Lower leg skin (tissue), 3 donors: ENCODE data around the gene DNAJC4.

ENCODE experiments used
- POLR2A ChIP-seq, 2 donors: fragments of 450-650 bp; IDR thresholded peaks; one replicate each; pipeline ENCODE4 v1.6.1; 2016 to 2017; ENCODE audit warnings: antibody characterized with exemption in 2 of 2, mild to moderate bottlenecking in 1 of 2, moderate library complexity in 1 of 2
- TF ChIP-seq, protein P1 (sequence below), 3 donors: fragments of 450-650 bp; IDR thresholded peaks; one replicate each; pipeline ENCODE4 v1.5.1; 2016; ENCODE audit warnings: antibody characterized with exemption in 3 of 3, mild to moderate bottlenecking in 3 of 3, moderate library complexity in 2 of 3

DNA sequence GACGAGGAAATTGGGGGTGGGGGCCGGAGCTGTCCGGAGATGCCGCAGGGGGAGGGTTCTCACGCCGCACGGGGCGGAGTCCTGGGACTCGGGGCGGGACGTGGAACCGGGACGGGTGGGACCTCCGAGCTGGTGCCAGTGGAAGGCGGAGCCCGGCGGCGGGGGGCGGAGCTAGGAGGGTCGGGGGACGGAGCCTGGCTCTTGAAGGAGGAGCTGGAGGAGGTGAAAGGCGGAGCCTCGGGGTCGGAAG, 10.8 kb downstream of the DNAJC4 start:
- no peak for TF ChIP-seq POLR2A (IDR thresholded peaks at IDR 0.05)
- TF ChIP-seq, protein P1, sequence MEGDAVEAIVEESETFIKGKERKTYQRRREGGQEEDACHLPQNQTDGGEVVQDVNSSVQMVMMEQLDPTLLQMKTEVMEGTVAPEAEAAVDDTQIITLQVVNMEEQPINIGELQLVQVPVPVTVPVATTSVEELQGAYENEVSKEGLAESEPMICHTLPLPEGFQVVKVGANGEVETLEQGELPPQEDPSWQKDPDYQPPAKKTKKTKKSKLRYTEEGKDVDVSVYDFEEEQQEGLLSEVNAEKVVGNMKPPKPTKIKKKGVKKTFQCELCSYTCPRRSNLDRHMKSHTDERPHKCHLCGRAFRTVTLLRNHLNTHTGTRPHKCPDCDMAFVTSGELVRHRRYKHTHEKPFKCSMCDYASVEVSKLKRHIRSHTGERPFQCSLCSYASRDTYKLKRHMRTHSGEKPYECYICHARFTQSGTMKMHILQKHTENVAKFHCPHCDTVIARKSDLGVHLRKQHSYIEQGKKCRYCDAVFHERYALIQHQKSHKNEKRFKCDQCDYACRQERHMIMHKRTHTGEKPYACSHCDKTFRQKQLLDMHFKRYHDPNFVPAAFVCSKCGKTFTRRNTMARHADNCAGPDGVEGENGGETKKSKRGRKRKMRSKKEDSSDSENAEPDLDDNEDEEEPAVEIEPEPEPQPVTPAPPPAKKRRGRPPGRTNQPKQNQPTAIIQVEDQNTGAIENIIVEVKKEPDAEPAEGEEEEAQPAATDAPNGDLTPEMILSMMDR (IDR thresholded peaks at IDR 0.05): no peak
